Neural cell (in vitro differentiated cells): ENCODE results near the gene NCOA3. TPM values are rescaled to one million over a fixed set of nuclear protein-coding genes. Genes with fewer than 3 reads are reported as not detected.

ENCODE experiments used
- H2AFZ ChIP-seq: fragments of 200-600, 300-800 bp; sonication (generic), shearing (Covaris generic); 2 replicates; pipeline ENCODE4 v1.6.0; 2014; ENCODE audit warnings: low read depth, mild to moderate bottlenecking, antibody characterized with exemption, low read length, moderate library complexity
- H3F3A ChIP-seq: fragments of 200-600 bp; shearing (Covaris generic); 2 replicates; pipeline ENCODE4 v1.6.1; 2016; ENCODE audit warnings: mild to moderate bottlenecking, moderate library complexity, mixed read lengths, antibody characterized with exemption, low read length; ENCODE audit not compliant: insufficient read depth, poor library complexity, severe bottlenecking
- H3K27ac ChIP-seq: fragments of 200-600, 300-800 bp; sonication (generic), shearing (Covaris generic); 2 replicates; pipeline ENCODE4 v1.5.1; 2014; ENCODE audit warnings: mild to moderate bottlenecking, low read length, moderate library complexity
- H3K27me3 ChIP-seq: fragments of 300-800, 200-600 bp; sonication (generic), shearing (Covaris generic); 2 replicates; pipeline ENCODE4 v1.6.0; 2014; ENCODE audit warnings: mild to moderate bottlenecking, low read depth, low read length, moderate library complexity; ENCODE audit not compliant: insufficient read depth
- H3K36me3 ChIP-seq: fragments of 300-800, 200-600 bp; sonication (generic), shearing (Covaris generic); 2 replicates; pipeline ENCODE4 v1.5.1; 2014; ENCODE audit warnings: mild to moderate bottlenecking, antibody characterized with exemption, low read length, moderate library complexity; ENCODE audit not compliant: insufficient read depth
- H3K4me2 ChIP-seq: fragments of 300-800, 200-600 bp; sonication (generic), shearing (Covaris generic); 2 replicates; pipeline ENCODE4 v1.6.0; 2014; ENCODE audit warnings: mild to moderate bottlenecking, low read length
- H3K4me3 ChIP-seq: fragments of 300-800, 200-600 bp; sonication (generic), shearing (Covaris generic); 2 replicates; pipeline ENCODE4 v1.5.1; 2014; ENCODE audit warnings: mild to moderate bottlenecking, low read length, moderate library complexity
- H3K79me2 ChIP-seq: fragments of 200-600 bp; shearing (Covaris generic); replicated peaks from 2 replicates; pipeline ENCODE4 v1.6.0; 2014; ENCODE audit warnings: mild to moderate bottlenecking, low read length, moderate library complexity; ENCODE audit not compliant: insufficient read depth
- H3K9ac ChIP-seq: fragments of 300-800, 200-600 bp; sonication (generic), shearing (Covaris generic); 2 replicates; pipeline ENCODE4 v1.6.1; 2016; ENCODE audit warnings: mild to moderate bottlenecking, low read length, mixed read lengths
- H3K9me2 ChIP-seq: fragments of 200-600 bp; shearing (Covaris generic); 2 replicates; pipeline ENCODE4 v1.6.1; 2016; ENCODE audit warnings: mild to moderate bottlenecking, low read length, mixed read lengths; ENCODE audit not compliant: insufficient read depth
- H3K9me3 ChIP-seq: fragments of 200-600, 300-800 bp; sonication (generic), shearing (Covaris generic); 2 replicates; pipeline ENCODE4 v1.6.1; 2016; ENCODE audit warnings: mild to moderate bottlenecking, mixed run types, low read length, moderate library complexity, mixed read lengths
- H4K20me1 ChIP-seq: fragments of 200-600 bp; shearing (Covaris generic); 2 replicates; pipeline ENCODE4 v1.6.1; 2016; ENCODE audit warnings: mild to moderate bottlenecking, mixed run types; ENCODE audit not compliant: insufficient read depth
- EP300 ChIP-seq: fragments of 450-650 bp; conservative IDR thresholded peaks from 2 replicates; pipeline ENCODE4 v1.6.1; 2014; ENCODE audit warnings: antibody characterized with exemption, mild to moderate bottlenecking, moderate library complexity; ENCODE audit not compliant: poor library complexity, severe bottlenecking
- EZH2 ChIP-seq: fragments of 200-600, 300-800 bp; shearing (Covaris generic), sonication (generic); IDR thresholded peaks from 2 replicates; pipeline ENCODE4 v1.6.1; 2014; ENCODE audit warnings: antibody characterized with exemption, low read length, borderline replicate concordance, mild to moderate bottlenecking; ENCODE audit not compliant: insufficient read depth, poor library complexity, severe bottlenecking
- MXI1 ChIP-seq: fragments of 450-650 bp; conservative IDR thresholded peaks from 2 replicates; pipeline ENCODE4 v1.6.1; 2014; ENCODE audit warnings: antibody characterized with exemption, mild to moderate bottlenecking; ENCODE audit not compliant: poor library complexity, severe bottlenecking
- POLR2AphosphoS5 ChIP-seq: IDR thresholded peaks from 2 replicates; pipeline ENCODE4 v1.6.1; 2012
- RAD21 ChIP-seq: fragments of 450-650 bp; conservative IDR thresholded peaks from 2 replicates; pipeline ENCODE4 v1.6.1; 2014; ENCODE audit warnings: antibody characterized with exemption, mild to moderate bottlenecking, moderate library complexity
- REST ChIP-seq: IDR thresholded peaks from 2 replicates; pipeline ENCODE4 v1.6.1; 2012; ENCODE audit warnings: borderline replicate concordance
- SMC3 ChIP-seq: fragments of 450-650 bp; conservative IDR thresholded peaks from 2 replicates; pipeline ENCODE4 v1.6.1; 2014; ENCODE audit warnings: antibody characterized with exemption, mild to moderate bottlenecking, moderate library complexity; ENCODE audit not compliant: poor library complexity
- TAF1 ChIP-seq: IDR thresholded peaks from 2 replicates; pipeline ENCODE4 v1.6.1; 2012; ENCODE audit warnings: low read depth
- polyA plus RNA-seq: library from polyadenylated mRNA; depleted of rRNA; stranded (reverse); fragments of >200 nt; gene quantifications from 2 replicates; pipeline ENCODE4 v1.2.3, GENCODE V29; 2014
- TF ChIP-seq, protein P1 (sequence below): fragments of 450-650 bp; IDR thresholded peaks from 2 replicates; pipeline ENCODE4 v1.5.1; 2014; ENCODE audit warnings: antibody characterized with exemption, mild to moderate bottlenecking, moderate library complexity; ENCODE audit not compliant: poor library complexity, severe bottlenecking

The NCOA3 gene
- polyA plus RNA-seq, 1 donor from 2014 or later: 14.2 TPM

- Histone ChIP-seq H3K79me2 (peaks cover 8% of the 10 kb centered on the region), H3K9me3 (no peaks in the 10 kb centered on the region), H3K36me3 (no peaks in the 10 kb centered on the region), H4K20me1 (no peaks in the 10 kb centered on the region), H3F3A (no peaks in the 10 kb centered on the region), H3K9ac (no peak overlapping the region), H3K4me3 (no peak overlapping the region), H3K4me2 (no peak overlapping the region), H2AFZ (no peak overlapping the region), H3K27ac (no peak overlapping the region), H3K9me2 (no peaks in the 10 kb centered on the region), H3K27me3 (no peaks in the 10 kb centered on the region)
- TF ChIP-seq EP300 (no peak), POLR2AphosphoS5 (no peak), SMC3 (no peak), TAF1 (no peak), MXI1 (no peak), REST (no peak), EZH2 (no peak)
- TF ChIP-seq, protein P1, sequence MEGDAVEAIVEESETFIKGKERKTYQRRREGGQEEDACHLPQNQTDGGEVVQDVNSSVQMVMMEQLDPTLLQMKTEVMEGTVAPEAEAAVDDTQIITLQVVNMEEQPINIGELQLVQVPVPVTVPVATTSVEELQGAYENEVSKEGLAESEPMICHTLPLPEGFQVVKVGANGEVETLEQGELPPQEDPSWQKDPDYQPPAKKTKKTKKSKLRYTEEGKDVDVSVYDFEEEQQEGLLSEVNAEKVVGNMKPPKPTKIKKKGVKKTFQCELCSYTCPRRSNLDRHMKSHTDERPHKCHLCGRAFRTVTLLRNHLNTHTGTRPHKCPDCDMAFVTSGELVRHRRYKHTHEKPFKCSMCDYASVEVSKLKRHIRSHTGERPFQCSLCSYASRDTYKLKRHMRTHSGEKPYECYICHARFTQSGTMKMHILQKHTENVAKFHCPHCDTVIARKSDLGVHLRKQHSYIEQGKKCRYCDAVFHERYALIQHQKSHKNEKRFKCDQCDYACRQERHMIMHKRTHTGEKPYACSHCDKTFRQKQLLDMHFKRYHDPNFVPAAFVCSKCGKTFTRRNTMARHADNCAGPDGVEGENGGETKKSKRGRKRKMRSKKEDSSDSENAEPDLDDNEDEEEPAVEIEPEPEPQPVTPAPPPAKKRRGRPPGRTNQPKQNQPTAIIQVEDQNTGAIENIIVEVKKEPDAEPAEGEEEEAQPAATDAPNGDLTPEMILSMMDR: no peak
Measured at GRCh38 chr20:47583551-47583950, 81.9 kb downstream of the NCOA3 start.

DNA sequence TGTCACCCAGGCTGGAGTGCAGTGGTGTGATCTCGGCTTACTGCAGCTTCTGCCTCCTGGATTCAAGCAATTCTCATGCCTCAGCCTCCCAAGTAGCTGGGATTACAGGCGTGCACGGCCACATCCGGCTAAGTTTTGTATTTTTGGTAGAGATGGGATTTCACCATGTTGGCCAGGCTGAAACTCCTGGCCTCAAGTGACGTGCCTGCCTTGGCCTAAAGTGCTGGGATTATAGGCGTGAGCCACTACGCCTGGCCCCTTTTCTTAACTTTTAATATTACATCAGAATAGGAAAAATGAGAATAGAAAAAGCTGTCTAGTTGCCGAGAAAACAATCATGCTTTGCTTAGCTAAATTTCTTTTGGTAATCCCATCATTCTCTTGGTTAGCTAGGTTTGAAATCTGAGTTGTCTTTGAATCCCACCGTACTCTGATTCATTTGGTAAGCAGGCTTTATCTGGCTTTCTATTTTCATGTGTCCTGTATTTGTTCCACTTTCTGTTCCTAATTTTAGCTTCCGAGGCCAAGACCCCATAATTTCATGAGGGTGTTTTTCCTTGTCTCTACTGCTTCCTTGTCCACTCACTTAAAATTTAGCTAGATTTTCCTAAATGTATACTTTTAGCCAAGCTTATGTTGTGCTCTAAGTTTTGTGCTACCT lies 83.5 kb downstream of the NCOA3 start:
- Histone ChIP-seq H3K9me2 (no peaks in the 10 kb centered on the region), H3K9me3 (no peaks in the 10 kb centered on the region), H4K20me1 (no peaks in the 10 kb centered on the region), H3F3A (no peaks in the 10 kb centered on the region), H3K4me2 (no peak overlapping the region), H3K79me2 (peaks cover 8% of the 10 kb centered on the region), H3K27me3 (no peaks in the 10 kb centered on the region), H3K27ac (no peak overlapping the region), H3K9ac (no peak overlapping the region), H2AFZ (no peak overlapping the region), H3K4me3 (no peak overlapping the region), H3K36me3 (no peaks in the 10 kb centered on the region)
- TF ChIP-seq RAD21 (no peak), TAF1 (no peak), EZH2 (no peak), SMC3 (no peak), POLR2AphosphoS5 (no peak), EP300 (no peak), MXI1 (no peak)
